GM12878 (cell line): ENCODE results near the gene ZER1. TPM values are rescaled to one million over a fixed set of nuclear protein-coding genes. Genes with fewer than 3 reads are reported as not detected.

Source experiments
- ATAC-seq: fragments of 200-7000 bp; cut with Tn5 transposase; 3 replicates; pipeline ENCODE4 v1.9.1; 2020; ENCODE audit warnings: mild to moderate bottlenecking, moderate library complexity
- BruUV-seq: library from RNA; stranded (reverse); fragments of 400-500 nt; replicated peaks from 2 replicates; lab custom pipeline; 2021; lab: Mats Ljungman, UMichigan
- CTCF ChIA-PET: fragments of 300-600 bp; sonication (Branson Sonifier 250); formaldehyde crosslinking; extraction: SDS; loops from one replicate; lab custom pipeline; 2021; ENCODE audit warnings: inconsistent platforms; lab: Yijun Ruan, JAX
- POLR2A ChIA-PET: fragments of 350-600 bp; formaldehyde crosslinking; extraction: SDS; loops from one replicate; lab custom pipeline; 2021; ENCODE audit warnings: inconsistent platforms; lab: Charles Lee
- RAD21 ChIA-PET: fragments of 300-600 bp; sonication (Branson Sonifier 250); formaldehyde crosslinking; loops from one replicate; lab custom pipeline; 2023; ENCODE audit warnings: antibody characterized with exemption; ENCODE audit not compliant: unreplicated experiment; lab: Charles Lee
- SMC1A ChIA-PET: fragments of 300-600 bp; sonication (Branson Sonifier 250); formaldehyde crosslinking; loops from one replicate; lab custom pipeline; 2023; ENCODE audit not compliant: unreplicated experiment, uncharacterized antibody; lab: Charles Lee
- DNase-seq: peaks from one replicate; pipeline ENCODE4 v3.0.0-alpha.2; 2011; ENCODE audit warnings: low read depth, low spot score
- FAIRE-seq: peaks from 3 replicates; lab custom pipeline; 2011; peaks lifted over from hg19 to GRCh38; lab: Jason Lieb, UNC
- H2AFZ ChIP-seq: 2 replicates; pipeline ENCODE4 v1.6.0; 2011; ENCODE audit warnings: low read depth, low read length, control low read depth; ENCODE audit not compliant: control insufficient read depth
- H3K27ac ChIP-seq: 2 replicates; pipeline ENCODE4 v1.5.1; 2011; ENCODE audit warnings: control low read depth; ENCODE audit not compliant: control insufficient read depth, insufficient read depth
- H3K27me3 ChIP-seq, 2 experiments: replicated peaks in 1 of 2; 2 replicates each; pipeline versions ENCODE4 v1.6.0 to v1.6.1; 2011; ENCODE audit warnings: low read length in 1 of 2; ENCODE audit not compliant: control insufficient read depth in 2 of 2, insufficient read depth in 2 of 2
- H3K36me3 ChIP-seq, 2 experiments: 2 replicates each; pipeline ENCODE4 v1.5.1; 2011; ENCODE audit warnings: low read length in 1 of 2; ENCODE audit not compliant: control insufficient read depth in 2 of 2, insufficient read depth in 2 of 2
- H3K4me1 ChIP-seq: 2 replicates; pipeline ENCODE4 v1.6.1; 2011; ENCODE audit warnings: mild to moderate bottlenecking, low read length, moderate library complexity, mixed read lengths; ENCODE audit not compliant: control insufficient read depth, insufficient read depth
- H3K4me2 ChIP-seq: 2 replicates; pipeline ENCODE4 v1.6.0; 2011; ENCODE audit warnings: control low read depth; ENCODE audit not compliant: control insufficient read depth, insufficient read depth
- H3K4me3 ChIP-seq: fragments of 200-600 bp; sonication (generic); 2 replicates; pipeline ENCODE4 v1.5.1; 2016
- H3K79me2 ChIP-seq: 2 replicates; pipeline ENCODE4 v1.6.0; 2011; ENCODE audit warnings: low read length; ENCODE audit not compliant: control insufficient read depth, insufficient read depth
- H3K9ac ChIP-seq: 2 replicates; pipeline ENCODE4 v1.8.0; 2011; ENCODE audit warnings: low read length, control low read depth, mixed read lengths; ENCODE audit not compliant: control insufficient read depth, insufficient read depth
- H3K9me3 ChIP-seq: replicated peaks from 3 replicates; pipeline ENCODE4 v1.5.1; 2011; ENCODE audit warnings: mild to moderate bottlenecking, low read length; ENCODE audit not compliant: control insufficient read depth, insufficient read depth
- H4K20me1 ChIP-seq: 2 replicates; pipeline ENCODE4 v1.6.0; 2011; ENCODE audit not compliant: control insufficient read depth, insufficient read depth
- CHD1 ChIP-seq: IDR thresholded peaks from 2 replicates; pipeline ENCODE4 v1.6.1; 2012; ENCODE audit warnings: low read depth, low read length, improper control_type of control experiment
- NFIC ChIP-seq: IDR thresholded peaks from 2 replicates; pipeline ENCODE4 v1.6.1; 2012; ENCODE audit warnings: low read depth, mild to moderate bottlenecking, inconsistent platforms, low read length, moderate library complexity
- NRF1 ChIP-seq: conservative IDR thresholded peaks from 2 replicates; pipeline ENCODE4 v1.6.1; 2011; ENCODE audit warnings: mild to moderate bottlenecking, low read depth, low read length, improper control_type of control experiment
- POLR2AphosphoS5 ChIP-seq: IDR thresholded peaks from 2 replicates; pipeline ENCODE4 v1.6.1; 2011; ENCODE audit warnings: mild to moderate bottlenecking, low read length, inconsistent platforms
- WGBS: methylation state at CpG from one replicate; pipeline ENCODE4 v1.1.6; 2016; ENCODE audit warnings: low lambda C conversion rate; ENCODE audit not compliant: insufficient replicate concordance, insufficient coverage; ENCODE audit errors: missing lambda C conversion rate; 5-methylcytosine and 5-hydroxymethylcytosine counted together
- in situ Hi-C: fragments of 300-500 bp; cut with MboI; formaldehyde crosslinking; loops from 9 replicates; pipeline ENCODE4 v1.14.3; 2018; ENCODE audit warnings: mixed read lengths
- intact Hi-C: fragments of 100-400 bp; cut with micrococcal nuclease; formaldehyde crosslinking; loops from one replicate; pipeline ENCODE4 v1.14.2; 2022; ENCODE audit not compliant: unreplicated experiment
- polyA plus RNA-seq, 11 experiments: library from polyadenylated mRNA; depleted of rRNA in 4 of 11; unstranded in 6 of 11; stranded (reverse) in 5 of 11; fragments of >200 nt; fragmentation: Nextera tagmentation in 4 of 11; fragmentation: Illumina TruSeq in 1 of 11; extraction: Ambion mirVana in 4 of 11; extraction: Trizol in 1 of 11; gene quantifications; 1 replicate in 1 of 11; 2 replicates in 10 of 11; pipeline versions ENCODE4 v1.2.1 to v1.2.3, GENCODE V29; 2011 to 2016; ENCODE audit warnings: inconsistent platforms in 2 of 11, missing spikeins in 2 of 11, low read depth in 1 of 11
- total RNA-seq, 4 experiments: library from RNA; depleted of rRNA in 3 of 4; stranded (reverse); fragments of >200 nt in 3 of 4; fragmentation: Illumina TruSeq in 1 of 4; extraction: Trizol in 1 of 4; gene quantifications; 2 replicates each; pipeline versions ENCODE4 v1.2.1 to v1.2.3, GENCODE V29; 2013 to 2021
- TF ChIP-seq, protein P1 (sequence below): IDR thresholded peaks from 2 replicates; pipeline ENCODE4 v1.6.1; 2012; ENCODE audit warnings: mild to moderate bottlenecking, low read depth, low read length

The ZER1 gene
- total and polyA plus RNA-seq, 10 of the 15 experiments (the other 5 are each of a cell fraction or from before 2014, with no cell fraction given), result 0.32 to 16.9 (median 7.9) TPM

- in situ Hi-C loops (no loop called here), intact Hi-C loops (loop anchor here (10.0 kb wide), 1 partner anchor 116 kb away; the partner anchor contains the start of gene DYNC2I2)
- no peak overlapping the region for H3K27ac ChIP-seq
- H3K79me2 ChIP-seq, result peaks cover 4% of the 10 kb centered on the region
- DNase-seq (no peak), ATAC-seq (no peak), FAIRE-seq (peak; percentile 57)
- no peaks in the 10 kb centered on the region for H3K9me3 ChIP-seq
- POLR2A ChIA-PET, result interaction anchor here (1.3 to 2.4 kb wide), 2 partner anchors 18 to 86 kb away, joined by 6 to 12 read pairs; no protein-coding TSS in a partner anchor
- no peaks in the 10 kb centered on the region for H3K27me3 ChIP-seq
- BruUV-seq, result TSS peak; percentile 63
- RAD21 ChIA-PET, result interaction anchor here (0.9 to 1.7 kb wide), 6 partner anchors 9 to 127 kb away, joined by 3 to 5 read pairs (median 4); partner anchors contain the start of genes ENDOG and ZDHHC12
- CTCF ChIA-PET, result interaction anchor here (0.9 to 3.5 kb wide), 3 partner anchors 18 to 73 kb away, joined by 4 to 14 read pairs (median 5); partner anchors contain the start of gene ENDOG
- SMC1A ChIA-PET, result interaction anchor here (0.6 to 2.9 kb wide), 7 partner anchors 9 to 124 kb away, joined by 3 to 18 read pairs (median 3); partner anchors contain the start of gene ZDHHC12
- peak overlapping the region; percentile 83 for H3K4me2 ChIP-seq
- H3K4me3 ChIP-seq, result peak overlapping the region; percentile 81
- H3K9ac ChIP-seq, result peak overlapping the region; percentile 96; the same call in 1 of the 2 replicates
- WGBS, result 83% methylated on average over 11 of the region's 11 CpGs
- TF ChIP-seq NRF1, result no peak
- no peak for TF ChIP-seq NFIC
- TF ChIP-seq, protein P1, sequence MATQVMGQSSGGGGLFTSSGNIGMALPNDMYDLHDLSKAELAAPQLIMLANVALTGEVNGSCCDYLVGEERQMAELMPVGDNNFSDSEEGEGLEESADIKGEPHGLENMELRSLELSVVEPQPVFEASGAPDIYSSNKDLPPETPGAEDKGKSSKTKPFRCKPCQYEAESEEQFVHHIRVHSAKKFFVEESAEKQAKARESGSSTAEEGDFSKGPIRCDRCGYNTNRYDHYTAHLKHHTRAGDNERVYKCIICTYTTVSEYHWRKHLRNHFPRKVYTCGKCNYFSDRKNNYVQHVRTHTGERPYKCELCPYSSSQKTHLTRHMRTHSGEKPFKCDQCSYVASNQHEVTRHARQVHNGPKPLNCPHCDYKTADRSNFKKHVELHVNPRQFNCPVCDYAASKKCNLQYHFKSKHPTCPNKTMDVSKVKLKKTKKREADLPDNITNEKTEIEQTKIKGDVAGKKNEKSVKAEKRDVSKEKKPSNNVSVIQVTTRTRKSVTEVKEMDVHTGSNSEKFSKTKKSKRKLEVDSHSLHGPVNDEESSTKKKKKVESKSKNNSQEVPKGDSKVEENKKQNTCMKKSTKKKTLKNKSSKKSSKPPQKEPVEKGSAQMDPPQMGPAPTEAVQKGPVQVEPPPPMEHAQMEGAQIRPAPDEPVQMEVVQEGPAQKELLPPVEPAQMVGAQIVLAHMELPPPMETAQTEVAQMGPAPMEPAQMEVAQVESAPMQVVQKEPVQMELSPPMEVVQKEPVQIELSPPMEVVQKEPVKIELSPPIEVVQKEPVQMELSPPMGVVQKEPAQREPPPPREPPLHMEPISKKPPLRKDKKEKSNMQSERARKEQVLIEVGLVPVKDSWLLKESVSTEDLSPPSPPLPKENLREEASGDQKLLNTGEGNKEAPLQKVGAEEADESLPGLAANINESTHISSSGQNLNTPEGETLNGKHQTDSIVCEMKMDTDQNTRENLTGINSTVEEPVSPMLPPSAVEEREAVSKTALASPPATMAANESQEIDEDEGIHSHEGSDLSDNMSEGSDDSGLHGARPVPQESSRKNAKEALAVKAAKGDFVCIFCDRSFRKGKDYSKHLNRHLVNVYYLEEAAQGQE, result no peak
- no peak for TF ChIP-seq POLR2AphosphoS5
- no peak for TF ChIP-seq CHD1
- TF ChIP-seq, all 136 proteins: peak for 0
- no peaks in the 10 kb centered on the region for H3K36me3 ChIP-seq
- H4K20me1 ChIP-seq, result no peaks in the 10 kb centered on the region
- no peaks in the 10 kb centered on the region for H3K4me1 ChIP-seq
- H2AFZ ChIP-seq, result no peak overlapping the region
Observed at GRCh38 chr9:128770286-128771030, 1.3 kb downstream of the ZER1 start.
